Naive thymus-derived CD4-positive, alpha-beta T cell (primary cell): ENCODE results near the gene JPH2. TPM values are rescaled to one million over a fixed set of nuclear protein-coding genes. Genes with fewer than 3 reads are reported as not detected.

Experiments
- ATAC-seq: fragments of 150-1000 bp; cut with Tn5 transposase; 2 replicates; pipeline ENCODE4 v1.10.0; 2021; ENCODE audit warnings: mild to moderate bottlenecking, moderate library complexity
- CTCF ChIA-PET: fragments of 350-600 bp; sonication (Branson Sonifier 250); formaldehyde crosslinking; loops from one replicate; lab custom pipeline; 2021; ENCODE audit warnings: antibody characterized with exemption; lab: Charles Lee
- POLR2A ChIA-PET: fragments of 350-600 bp; sonication (Branson Sonifier 250); formaldehyde crosslinking; loops from one replicate; lab custom pipeline; 2021; ENCODE audit warnings: antibody characterized with exemption, inconsistent platforms; lab: Charles Lee
- DNase-seq, 9 donors: peaks; one replicate each; pipeline versions ENCODE4 v3.0.0 to v3.0.0-alpha.2; 2020 to 2022; ENCODE audit warnings: mixed read lengths in 1 of 9
- H3K27ac ChIP-seq: one replicate; pipeline ENCODE4 v1.7.0; 2013; ENCODE audit warnings: mild to moderate bottlenecking, low read depth, low read length, moderate library complexity
- H3K27me3 ChIP-seq, 2 donors: one replicate each; pipeline ENCODE4 v1.7.0; 2013; ENCODE audit warnings: low read length in 2 of 2, mild to moderate bottlenecking in 2 of 2, moderate library complexity in 2 of 2; ENCODE audit not compliant: control insufficient read depth in 2 of 2, insufficient read depth in 2 of 2
- H3K36me3 ChIP-seq, 3 experiments: 1 replicate in 2 of 3; 2 replicates in 1 of 3; pipeline ENCODE4 v1.7.0; 2013; ENCODE audit warnings: low read length in 3 of 3, mild to moderate bottlenecking in 3 of 3, moderate library complexity in 1 of 3; ENCODE audit not compliant: insufficient read depth in 3 of 3, control insufficient read depth in 2 of 3
- H3K4me1 ChIP-seq, 2 donors: one replicate each; pipeline ENCODE4 v1.7.0; 2013; ENCODE audit warnings: low read length in 2 of 2, mild to moderate bottlenecking in 2 of 2, moderate library complexity in 1 of 2; ENCODE audit not compliant: control insufficient read depth in 2 of 2, insufficient read depth in 2 of 2
- H3K4me3 ChIP-seq: 2 replicates; pipeline ENCODE4 v1.7.0; 2013; ENCODE audit warnings: mild to moderate bottlenecking, low read length
- H3K9me3 ChIP-seq, 3 experiments: 1 replicate in 2 of 3; 2 replicates in 1 of 3; pipeline ENCODE4 v1.7.0; 2013; ENCODE audit warnings: low read length in 3 of 3; ENCODE audit not compliant: control insufficient read depth in 2 of 3
- H3K27ac Mint-ChIP-seq, 9 donors: one replicate each; pipeline ENCODE4 v1.8.0; 2020 to 2022; ENCODE audit warnings: mixed read lengths in 9 of 9, mild to moderate bottlenecking in 8 of 9, moderate library complexity in 5 of 9, inconsistent platforms in 2 of 9
- H3K27me3 Mint-ChIP-seq, 5 donors: one replicate each; pipeline ENCODE4 v1.8.0; 2021 to 2022; ENCODE audit warnings: mixed read lengths in 5 of 5, mild to moderate bottlenecking in 1 of 5
- H3K36me3 Mint-ChIP-seq, 5 donors: one replicate each; pipeline ENCODE4 v1.8.0; 2020 to 2022; ENCODE audit warnings: mixed read lengths in 5 of 5, mild to moderate bottlenecking in 3 of 5, inconsistent platforms in 1 of 5
- H3K4me1 Mint-ChIP-seq, 7 donors: one replicate each; pipeline ENCODE4 v1.8.0; 2020 to 2022; ENCODE audit warnings: mixed read lengths in 7 of 7, mild to moderate bottlenecking in 3 of 7, inconsistent platforms in 1 of 7
- H3K4me3 Mint-ChIP-seq, 10 donors: one replicate each; pipeline ENCODE4 v1.8.0; 2020 to 2022; ENCODE audit warnings: mild to moderate bottlenecking in 10 of 10, mixed read lengths in 10 of 10, moderate library complexity in 6 of 10, inconsistent platforms in 2 of 10
- H3K9me3 Mint-ChIP-seq, 11 donors: one replicate each; pipeline ENCODE4 v1.8.0; 2020 to 2022; ENCODE audit warnings: mixed read lengths in 11 of 11, mild to moderate bottlenecking in 4 of 11, inconsistent platforms in 1 of 11, moderate library complexity in 1 of 11
- intact Hi-C, 2 donors: fragments of 100-400 bp; cut with micrococcal nuclease; formaldehyde crosslinking; loops; one replicate each; pipeline ENCODE4 v1.15.1; 2023
- polyA plus RNA-seq, 2 donors: library from polyadenylated mRNA; unstranded; fragments of 300-500 nt; fragmentation: Illumina TruSeq; gene quantifications; one replicate each; pipeline ENCODE4 v1.2.3, GENCODE V29; 2021
- total RNA-seq, 6 experiments: library from RNA in 5 of 6; stranded (reverse) in 5 of 6; gene quantifications; 1 replicate in 5 of 6; 2 replicates in 1 of 6; pipeline ENCODE4 v1.2.3 and lab custom pipeline; 2021 to 2026

The JPH2 gene
- total and polyA plus RNA-seq, 7 experiments from 2014 or later, result 0.07 to 0.17 TPM; not detected in 5

DNA sequence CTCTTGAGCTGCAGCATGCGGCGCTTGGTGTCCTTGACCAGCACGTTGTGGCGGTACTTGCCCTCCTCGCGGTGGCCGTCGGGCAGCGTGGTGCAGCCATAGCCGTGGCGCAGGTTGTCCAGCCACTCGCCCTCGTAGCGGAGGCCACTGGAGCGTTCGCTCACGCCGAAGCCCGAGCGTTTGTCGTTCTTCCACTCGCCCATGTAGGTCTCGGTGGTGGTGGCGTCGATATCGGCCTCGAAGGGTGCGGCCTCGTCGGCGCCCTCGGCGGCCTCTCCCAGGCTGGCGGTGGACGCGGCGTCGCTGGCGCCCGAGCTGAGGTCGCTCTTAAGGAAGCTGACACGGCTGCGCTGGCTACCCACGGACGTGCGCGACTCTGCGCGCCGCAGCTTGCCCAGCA, 27.3 kb downstream of the JPH2 start:
- Mint-ChIP-seq H3K4me3 (no peak overlapping the region), H3K4me1 (peaks cover 0 to 8% (median 0%) of the 10 kb centered on the region in 7 donors), H3K9me3 (peaks cover 0 to 11% (median 0%) of the 10 kb centered on the region in 11 donors), H3K27ac (no peak overlapping the region), H3K27me3 (peaks cover 22 to 56% (median 51%) of the 10 kb centered on the region in 5 donors), H3K36me3 (peaks cover 0 to 14% (median 3%) of the 10 kb centered on the region in 5 donors)
- no peak overlapping the region for H3K4me3 ChIP-seq
- ATAC-seq, result no peak
- intact Hi-C loops, result no loop called here
- no peaks in the 10 kb centered on the region for H3K4me1 ChIP-seq
- POLR2A ChIA-PET, result no interaction called here
- no peaks in the 10 kb centered on the region for H3K27me3 ChIP-seq
- H3K36me3 ChIP-seq, result no peaks in the 10 kb centered on the region
- no peaks in the 10 kb centered on the region for H3K9me3 ChIP-seq
- CTCF ChIA-PET, result no interaction called here
- DNase-seq, result no peak
- H3K27ac ChIP-seq, result no peak overlapping the region

DNA sequence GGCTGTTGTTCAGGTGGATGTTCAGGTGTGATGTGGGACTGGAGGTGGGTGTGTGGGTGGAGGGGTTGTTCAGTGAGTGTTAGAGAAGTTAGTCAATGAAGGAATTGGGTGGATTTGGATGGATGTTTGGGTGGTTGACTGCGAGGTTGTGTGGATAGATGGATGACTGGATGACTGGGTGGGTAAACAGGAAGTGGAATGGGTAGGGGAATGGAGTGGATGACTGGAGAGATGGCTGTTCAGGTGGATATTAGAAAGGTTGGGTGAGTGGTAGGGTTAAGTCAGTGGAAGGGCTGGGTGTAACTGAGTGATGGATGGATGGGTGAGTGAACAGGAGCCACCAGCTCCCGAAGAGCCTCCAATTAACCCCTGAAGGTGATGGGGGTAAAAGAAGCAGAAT, 27.9 kb downstream of the JPH2 start:
- Mint-ChIP-seq H3K4me3 (peak overlapping the region in 1 of 10 donors; percentile 13), H3K9me3 (peaks cover 0 to 11% (median 0%) of the 10 kb centered on the region in 11 donors), H3K4me1 (peaks cover 0 to 14% (median 1%) of the 10 kb centered on the region in 7 donors), H3K27me3 (peaks cover 19 to 52% (median 45%) of the 10 kb centered on the region in 5 donors), H3K36me3 (peaks cover 0 to 14% (median 3%) of the 10 kb centered on the region in 5 donors), H3K27ac (no peak overlapping the region)
- Histone ChIP-seq H3K9me3 (no peaks in the 10 kb centered on the region), H3K4me1 (no peaks in the 10 kb centered on the region), H3K4me3 (no peak overlapping the region), H3K27ac (no peak overlapping the region), H3K36me3 (no peaks in the 10 kb centered on the region), H3K27me3 (no peaks in the 10 kb centered on the region)
- intact Hi-C loops, result no loop called here
- no peak for ATAC-seq
- ChIA-PET CTCF (no interaction called here), POLR2A (no interaction called here)
- no peak for DNase-seq

DNA sequence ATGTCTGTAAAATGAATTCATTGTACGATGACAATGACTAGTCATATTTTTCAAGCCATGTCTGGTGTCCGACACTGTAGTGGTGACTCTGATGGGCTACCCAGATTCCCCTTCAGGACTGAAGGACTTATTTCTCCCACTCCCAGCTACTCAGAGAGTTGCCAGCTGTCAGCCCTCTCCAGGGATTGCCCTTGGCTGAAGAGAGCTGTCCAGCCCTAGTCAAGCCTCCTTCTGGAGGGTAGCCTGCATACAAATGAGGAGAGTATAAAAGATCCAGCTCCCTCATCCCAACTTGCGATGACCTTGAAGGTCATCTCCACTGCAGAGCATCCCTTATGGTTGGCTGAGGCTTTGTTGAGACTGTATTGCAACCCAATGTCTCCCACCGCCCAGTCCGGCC, 29.9 kb downstream of the JPH2 start:
- H3K9me3 Mint-ChIP-seq, result peaks cover 0 to 7% (median 0%) of the 10 kb centered on the region in 11 donors
- ChIA-PET CTCF (no interaction called here), POLR2A (no interaction called here)
- H3K27me3 Mint-ChIP-seq, result peaks cover 10 to 37% (median 28%) of the 10 kb centered on the region in 5 donors
- H3K9me3 ChIP-seq, result no peaks in the 10 kb centered on the region
- H3K27me3 ChIP-seq, result no peaks in the 10 kb centered on the region
- H3K36me3 Mint-ChIP-seq, result peaks cover 0 to 11% (median 3%) of the 10 kb centered on the region in 5 donors
- no peak for DNase-seq
- H3K4me1 ChIP-seq, result peaks cover 0 to 10% of the 10 kb centered on the region in 2 donors
- no peak overlapping the region for H3K4me3 Mint-ChIP-seq
- H3K4me3 ChIP-seq, result no peak overlapping the region
- H3K36me3 ChIP-seq, result no peaks in the 10 kb centered on the region
- peaks cover 5 to 31% (median 16%) of the 10 kb centered on the region in 7 donors for H3K4me1 Mint-ChIP-seq
- intact Hi-C loops, result no loop called here
- no peak overlapping the region for H3K27ac ChIP-seq
- no peak for ATAC-seq
- no peak overlapping the region for H3K27ac Mint-ChIP-seq

DNA sequence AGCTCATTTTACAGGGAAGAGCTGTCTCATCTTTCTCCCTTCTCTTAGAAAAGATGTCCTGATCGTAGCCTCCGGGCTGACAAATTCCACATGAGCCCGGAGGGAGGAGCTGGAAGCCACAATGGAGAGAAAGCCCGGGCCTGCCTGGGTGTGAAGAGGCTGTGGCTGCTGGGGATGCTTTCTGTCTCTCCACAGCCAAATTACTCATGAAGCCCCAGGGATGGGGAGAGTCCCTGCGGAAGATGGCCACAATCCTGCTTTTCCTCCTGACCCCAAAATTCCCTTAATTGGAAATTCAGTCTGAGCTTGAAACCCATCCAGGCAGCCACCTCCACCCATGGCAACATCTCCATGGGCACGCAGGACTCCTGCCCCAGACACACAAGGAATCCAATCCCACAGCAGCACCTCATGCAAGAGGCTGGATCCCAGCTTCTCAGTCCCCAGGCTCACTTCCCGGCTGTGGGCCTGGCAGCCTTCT, 32.4 kb downstream of the JPH2 start:
- POLR2A ChIA-PET, result interaction anchor here (0.8 to 1.2 kb wide), 2 partner anchors 22 to 696 kb away, joined by 3 read pairs; no protein-coding TSS in a partner anchor
- CTCF ChIA-PET, result interaction anchor here (1.5 kb wide), 2 partner anchors 35 to 38 kb away, joined by 3 to 6 read pairs; no protein-coding TSS in a partner anchor

DNA sequence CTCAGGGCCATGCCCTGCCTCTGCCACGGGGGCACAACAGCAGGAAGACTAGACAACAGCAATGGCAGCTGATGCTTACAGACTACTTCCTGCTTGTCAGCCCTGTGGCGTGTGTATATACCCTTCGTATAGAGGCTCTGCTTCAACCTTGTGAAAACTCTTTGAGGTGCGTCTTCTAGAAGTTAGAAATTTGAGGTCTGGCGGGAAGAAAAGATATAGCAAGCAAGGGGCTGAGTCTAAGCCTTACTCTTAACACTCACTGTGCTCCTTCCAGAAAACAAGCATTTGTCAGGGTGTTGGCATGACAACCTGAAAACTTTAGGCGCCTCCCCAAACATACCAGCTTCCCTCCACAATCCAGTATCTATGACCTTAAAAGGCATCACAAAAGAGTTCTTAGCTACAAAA, 33.3 kb downstream of the JPH2 start:
- Histone ChIP-seq H3K9me3 (no peaks in the 10 kb centered on the region), H3K27me3 (no peaks in the 10 kb centered on the region), H3K4me3 (no peak overlapping the region), H3K36me3 (no peaks in the 10 kb centered on the region), H3K4me1 (peaks cover 0 to 10% of the 10 kb centered on the region in 2 donors), H3K27ac (peak overlapping the region; percentile 71)
- peak in 8 of 9 donors; percentile 15 to 77 (median 66) for DNase-seq
- ChIA-PET POLR2A (interaction anchor here (0.7 to 1.2 kb wide), 4 partner anchors 21 to 695 kb away, joined by 3 to 5 read pairs (median 4); no protein-coding TSS in a partner anchor), CTCF (interaction anchor here (0.9 to 1.5 kb wide), 2 partner anchors 36 to 37 kb away, joined by 3 read pairs; no protein-coding TSS in a partner anchor)
- H3K27me3 Mint-ChIP-seq, result peaks cover 8 to 17% (median 14%) of the 10 kb centered on the region in 5 donors
- H3K4me1 Mint-ChIP-seq, result peaks cover 3 to 27% (median 16%) of the 10 kb centered on the region in 7 donors
- peak overlapping the region; percentile 34 to 98 (median 92) for H3K27ac Mint-ChIP-seq
- peak; percentile 90 for ATAC-seq
- H3K4me3 Mint-ChIP-seq, result peak overlapping the region; percentile 14 to 75 (median 58)
- H3K36me3 Mint-ChIP-seq, result peaks cover 0 to 9% (median 0%) of the 10 kb centered on the region in 5 donors
- H3K9me3 Mint-ChIP-seq, result peaks cover 0 to 4% (median 0%) of the 10 kb centered on the region in 11 donors
- intact Hi-C loops, result loop anchor here in 1 of 2 donors (1.0 kb wide), 2 partner anchors 57 to 369 kb away; partner anchors contain the start of genes OSER1 and SERINC3

More for the DNA sequence above, 32.4 kb downstream of the JPH2 start:
- Mint-ChIP-seq H3K9me3 (peaks cover 0 to 7% (median 0%) of the 10 kb centered on the region in 11 donors), H3K4me3 (no peak overlapping the region), H3K27me3 (peaks cover 8 to 24% (median 20%) of the 10 kb centered on the region in 5 donors), H3K36me3 (peaks cover 0 to 11% (median 6%) of the 10 kb centered on the region in 5 donors), H3K27ac (peak overlapping the region in 4 of 9 donors; percentile 44 to 95 (median 93)), H3K4me1 (peaks cover 3 to 31% (median 16%) of the 10 kb centered on the region in 7 donors)
- Histone ChIP-seq H3K9me3 (no peaks in the 10 kb centered on the region), H3K36me3 (no peaks in the 10 kb centered on the region), H3K27ac (no peak overlapping the region), H3K27me3 (no peaks in the 10 kb centered on the region), H3K4me1 (peaks cover 0 to 10% of the 10 kb centered on the region in 2 donors), H3K4me3 (no peak overlapping the region)
- intact Hi-C loops, result loop anchor here in 1 of 2 donors (1.0 kb wide), 1 partner anchor 56 kb away; the partner anchor contains the start of gene OSER1
- ATAC-seq (no peak), DNase-seq (no peak)

DNA sequence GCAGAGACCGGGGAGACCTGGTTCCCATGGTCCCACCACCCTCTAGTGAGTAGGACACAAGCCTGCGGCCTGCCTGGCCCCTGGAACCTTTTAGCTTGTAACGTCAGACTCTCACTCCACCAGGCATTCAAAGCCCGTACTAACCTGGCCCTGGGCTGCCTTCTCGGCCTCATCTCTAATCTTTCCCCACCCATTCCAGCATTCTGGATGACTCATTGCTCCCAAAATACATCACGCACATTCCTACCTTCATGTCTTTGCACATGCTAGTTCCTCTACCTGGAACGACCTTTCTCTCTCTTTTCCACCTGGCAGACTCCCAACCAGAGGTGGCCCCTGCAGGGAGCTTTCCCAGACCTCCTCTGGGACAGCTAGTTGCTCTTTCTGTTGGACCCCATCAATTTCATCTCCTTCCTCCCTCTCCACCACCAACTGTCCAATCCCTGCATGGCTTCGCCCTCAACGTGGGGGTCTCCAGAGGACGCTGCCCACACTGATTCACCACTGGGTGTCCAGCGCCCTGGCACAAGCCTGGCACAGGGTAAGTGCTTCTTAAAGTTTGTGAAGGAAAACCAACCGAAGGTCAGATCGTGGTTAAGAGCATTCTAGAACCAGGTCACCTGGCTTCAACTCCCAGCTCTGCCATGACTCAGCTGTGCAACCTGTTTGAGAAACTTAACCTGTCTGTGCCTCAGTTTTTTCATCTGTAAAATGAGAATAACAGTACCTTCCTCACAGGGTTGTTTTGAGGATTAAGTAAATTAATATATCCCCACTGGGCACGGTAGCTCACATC, 35.2 kb downstream of the JPH2 start:
- no peaks in the 10 kb centered on the region for H3K36me3 ChIP-seq
- intact Hi-C loops, result no loop called here
- DNase-seq, result no peak
- peaks cover 3 to 27% (median 16%) of the 10 kb centered on the region in 7 donors for H3K4me1 Mint-ChIP-seq
- H3K27ac ChIP-seq, result no peak overlapping the region
- peaks cover 0 to 9% (median 0%) of the 10 kb centered on the region in 5 donors for H3K36me3 Mint-ChIP-seq
- CTCF ChIA-PET, result interaction anchor here (0.8 kb wide), 1 partner anchor 35 kb away, joined by 5 read pairs; no protein-coding TSS in a partner anchor
- POLR2A ChIA-PET, result interaction anchor here (0.7 to 0.8 kb wide), 2 partner anchors 31 to 56 kb away, joined by 3 read pairs; no protein-coding TSS in a partner anchor
- H3K9me3 ChIP-seq, result no peaks in the 10 kb centered on the region
- peaks cover 0 to 3% (median 0%) of the 10 kb centered on the region in 11 donors for H3K9me3 Mint-ChIP-seq
- no peaks in the 10 kb centered on the region for H3K27me3 ChIP-seq
- ATAC-seq, result no peak
- H3K4me1 ChIP-seq, result peaks cover 0 to 10% of the 10 kb centered on the region in 2 donors
- peak overlapping the region in 1 of 9 donors; percentile 98 for H3K27ac Mint-ChIP-seq
- H3K4me3 ChIP-seq, result no peak overlapping the region
- H3K27me3 Mint-ChIP-seq, result peaks cover 0 to 9% (median 4%) of the 10 kb centered on the region in 5 donors
- peak overlapping the region in 1 of 10 donors; percentile 47 for H3K4me3 Mint-ChIP-seq
